ENCODE results near the gene BARHL1. TPM values are rescaled to one million over a fixed set of nuclear protein-coding genes. Genes with fewer than 3 reads are reported as not detected.

The BARHL1 gene
- total RNA-seq, 1 experiment from 2014 or later: not detected

- Mint-ChIP-seq H3K9me3 (peaks cover 9 to 10% of the 10 kb centered on the region in 2 experiments), H3K27ac (no peak overlapping the region), H3K36me3 (ENCODE audit: insufficient read depth in 1 of 3, low read depth in 3 of 3) (peaks cover 0 to 8% (median 3%) of the 10 kb centered on the region in 3 experiments; a peak in 5 of 7 replicates), H3K4me3 (no peak overlapping the region), H3K27me3 (ENCODE audit: low read depth) (peaks cover 16% of the 10 kb centered on the region), H3K4me1 (peaks cover 10 to 35% of the 10 kb centered on the region in 2 experiments)
- no peak for DNase-seq
- Histone ChIP-seq H3K9ac (ENCODE audit: extremely low read depth, insufficient read length, low read length) (no peak overlapping the region), H3K23me2 (ENCODE audit: insufficient read length, low read depth, low read length, poor library complexity, severe bottlenecking) (no peaks in the 10 kb centered on the region), H3K4me1 (ENCODE audit: insufficient read depth, low read length) (no peaks in the 10 kb centered on the region; the same call in 1 of the 2 replicates), H3K79me1 (ENCODE audit: insufficient read depth, low read depth, low read length, poor library complexity, severe bottlenecking) (no peaks in the 10 kb centered on the region), H4K20me1 (ENCODE audit: control insufficient read depth, insufficient read depth, insufficient read length) (no peaks in the 10 kb centered on the region), H3T11ph (ENCODE audit: low read length) (no peak overlapping the region), H2BK15ac (ENCODE audit: low read depth, low read length) (no peak overlapping the region), H2BK120ac (ENCODE audit: low read depth, low read length, poor library complexity, severe bottlenecking) (no peak overlapping the region), H2AK5ac (ENCODE audit: insufficient read length, low read length) (no peak overlapping the region), H3K18ac (ENCODE audit: insufficient read length, low read depth, low read length) (no peak overlapping the region), H3K14ac (ENCODE audit: insufficient read depth, low read length) (no peak overlapping the region), H3K56ac (ENCODE audit: insufficient read length, low read depth, low read length) (no peak overlapping the region), H2AFZ (ENCODE audit: low read length) (no peak overlapping the region), H4K91ac (ENCODE audit: insufficient read length, low read depth, low read length) (no peak overlapping the region), H3K23ac (ENCODE audit: insufficient read length, low read depth, low read length) (no peak overlapping the region), H2BK12ac (ENCODE audit: insufficient read length, low read depth, low read length) (no peak overlapping the region), H3K4ac (ENCODE audit: low read depth, low read length) (no peak overlapping the region), H4K5ac (ENCODE audit: insufficient read length, low read depth, low read length) (no peak overlapping the region), H3K4me2 (ENCODE audit: insufficient read depth, insufficient read length, low read length) (no peak overlapping the region), H3K27ac (ENCODE audit: insufficient read length, low read depth, low read length) (no peak overlapping the region), H4K8ac (replicated peaks; ENCODE audit: insufficient read length, low read depth, low read length) (no peak overlapping the region), H3K79me2 (ENCODE audit: insufficient read depth, low read length) (no peaks in the 10 kb centered on the region), H2BK5ac (ENCODE audit: insufficient read length, low read length) (no peak overlapping the region), H2BK20ac (ENCODE audit: low read depth, low read length, poor library complexity, severe bottlenecking) (no peak overlapping the region), H3K9me3 (ENCODE audit: control insufficient read depth, low read depth, low read length) (no peaks in the 10 kb centered on the region), H3K27me3 (ENCODE audit: insufficient read depth, low read length) (no peaks in the 10 kb centered on the region)
- no CpG with 5 or more reads among the region's 14 CpGs for WGBS (ENCODE audit: extremely low coverage, insufficient read length, low lambda C conversion rate)
- no peak for TF ChIP-seq CTCF (conservative IDR thresholded peaks at IDR 0.05)
Observed at GRCh38 chr9:132560616-132561202, 21.7 kb upstream of the BARHL1 start.
